NCI-H69 (cell line): ENCODE results near the gene SEZ6L.
"Not testable (repeated sequence)": the region's sequence is repeated elsewhere in the genome, so short reads cannot be mapped to it uniquely, and the experiment has no call there.

Source experiments
- DNase-seq: peaks from one replicate; lab custom pipeline; 2025; lab: John Stamatoyannopoulos, UW

Gene SEZ6L

GRCh38 chr22:26383968-26384556 lies 214.8 kb downstream of the SEZ6L start:
- DNase-seq: no peak

DNA sequence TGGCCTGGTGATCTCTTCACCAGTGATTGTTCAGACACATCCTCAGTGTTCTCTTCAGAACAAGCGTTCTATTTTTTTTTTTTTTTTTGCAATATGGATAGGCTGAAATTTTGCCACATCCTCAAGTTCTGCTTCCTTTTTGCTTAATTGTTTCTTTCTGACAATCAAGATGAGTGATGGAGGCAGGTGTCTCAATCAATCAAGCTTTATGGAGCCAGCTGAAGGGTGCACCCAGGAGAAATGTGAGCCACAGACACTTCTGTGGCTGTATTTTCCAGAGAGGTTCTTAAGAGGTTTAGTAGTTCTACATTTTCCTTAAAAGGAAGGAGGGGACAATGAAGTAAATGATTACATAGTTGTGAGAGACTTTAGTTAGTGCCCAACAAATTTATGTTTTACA lies 215.9 kb downstream of the SEZ6L start:
- peak; percentile 72 for DNase-seq

- DNase-seq: no peak
Observed at GRCh38 chr22:26389125-26389524, 219.9 kb downstream of the SEZ6L start.

DNA sequence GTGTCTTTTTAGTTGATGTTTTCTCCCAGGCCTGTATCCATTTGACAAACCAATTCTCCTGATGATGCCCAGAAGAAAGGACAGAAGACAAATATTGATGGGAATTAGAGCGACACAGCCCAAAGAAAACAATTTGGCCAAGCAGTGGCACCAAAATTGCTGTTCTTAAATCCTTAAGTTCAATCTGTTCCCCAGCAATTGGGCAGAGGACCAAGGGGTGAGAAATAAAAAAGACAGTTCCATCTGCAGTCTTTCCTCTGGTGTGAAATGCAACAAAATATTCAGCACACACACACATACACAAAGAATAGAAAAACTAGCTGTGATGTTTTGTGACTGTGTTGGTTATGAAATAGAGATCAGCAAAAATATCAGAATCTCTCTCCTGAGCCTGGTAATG lies 221.8 kb downstream of the SEZ6L start:
- no peak for DNase-seq

- no peak for DNase-seq
Observed at GRCh38 chr22:26391623-26392022, 222.4 kb downstream of the SEZ6L start.

DNA sequence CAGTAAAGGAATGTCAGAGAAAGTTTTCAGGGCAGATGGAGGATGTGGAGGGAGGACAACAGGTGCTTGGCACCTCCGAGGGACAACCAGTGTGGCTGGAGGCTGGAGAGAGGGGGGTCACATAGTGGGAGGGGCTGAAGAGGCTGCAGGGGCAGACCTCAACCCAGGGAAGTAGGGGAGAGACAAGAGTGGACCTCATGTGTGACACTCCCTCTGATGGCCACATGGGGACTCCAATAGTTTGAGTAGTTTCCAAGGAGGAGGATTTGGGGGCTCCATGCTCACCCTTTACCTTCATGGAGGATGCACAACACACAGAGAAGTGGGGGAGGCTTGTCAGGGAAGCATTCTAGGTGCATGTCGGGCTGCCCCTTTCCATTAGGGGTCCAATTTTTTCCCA lies 224.7 kb downstream of the SEZ6L start:
- no peak for DNase-seq

DNA sequence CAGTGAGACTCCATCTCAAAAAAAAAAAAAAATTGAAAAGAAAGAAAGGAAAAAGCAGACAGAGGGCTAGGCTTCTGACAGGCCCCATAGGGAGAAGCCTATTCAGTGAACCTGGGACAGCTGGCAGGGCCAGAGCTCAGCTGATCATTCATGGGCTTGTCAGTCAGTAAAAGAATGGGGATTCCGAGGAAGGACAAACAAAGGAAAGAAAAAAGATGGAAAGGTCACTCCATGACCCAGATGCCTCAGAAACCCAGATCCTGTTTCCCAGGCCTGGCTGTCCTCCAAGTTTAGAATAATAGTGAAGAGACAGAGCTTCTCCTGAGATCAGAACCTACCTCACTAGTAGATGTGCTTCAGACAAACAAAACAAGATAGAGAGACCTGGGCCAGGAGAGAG lies 225.5 kb downstream of the SEZ6L start:
- peak; percentile 95 for DNase-seq

DNA sequence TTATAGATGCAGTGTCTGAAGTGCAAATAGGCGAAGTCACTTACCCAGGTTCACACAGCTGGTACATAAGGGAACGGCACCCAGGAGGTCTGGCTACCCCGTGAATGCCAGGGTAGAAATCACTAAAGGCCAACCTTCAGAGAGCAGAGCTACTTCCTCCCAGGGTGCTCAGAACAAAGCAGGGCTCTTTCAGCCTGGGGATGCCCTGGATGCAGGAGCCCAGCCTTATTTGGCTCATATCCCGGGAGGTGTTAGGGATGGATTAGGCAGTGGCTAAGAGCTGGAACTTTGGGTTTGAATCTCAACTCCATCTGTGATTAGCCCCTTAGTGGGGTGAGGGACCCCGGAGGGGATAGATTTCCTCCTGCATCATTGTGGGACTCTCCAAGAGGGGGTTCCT lies 226.7 kb downstream of the SEZ6L start:
- DNase-seq: peak; percentile 91

- peak; percentile 71 for DNase-seq
Observed at GRCh38 chr22:26398741-26399153, 229.5 kb downstream of the SEZ6L start.

GRCh38 chr22:26399289-26399688 lies 230.0 kb downstream of the SEZ6L start:
- DNase-seq: no peak

DNA sequence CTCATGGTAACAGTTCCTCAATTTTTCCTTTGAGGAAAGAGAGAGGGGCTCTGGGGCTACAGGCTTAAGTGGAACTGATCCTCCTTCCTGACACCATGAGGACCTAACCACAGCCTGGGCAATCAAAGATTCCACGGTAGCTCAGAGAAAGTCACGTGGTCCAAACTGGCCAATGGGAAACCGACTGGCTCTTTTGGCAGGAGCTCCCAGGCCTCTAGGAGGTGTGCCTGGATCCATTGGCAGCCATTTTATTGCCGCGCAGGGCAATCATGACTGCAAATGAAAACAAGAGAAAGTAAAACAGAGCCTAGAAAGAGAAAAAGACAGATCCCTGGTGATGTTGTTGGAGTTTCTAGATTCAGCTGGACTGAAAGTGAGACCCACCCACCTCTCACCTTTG lies 232.5 kb downstream of the SEZ6L start:
- peak; percentile 9 for DNase-seq

GRCh38 chr22:26404851-26405421 lies 235.7 kb downstream of the SEZ6L start:
- no peak for DNase-seq

DNA sequence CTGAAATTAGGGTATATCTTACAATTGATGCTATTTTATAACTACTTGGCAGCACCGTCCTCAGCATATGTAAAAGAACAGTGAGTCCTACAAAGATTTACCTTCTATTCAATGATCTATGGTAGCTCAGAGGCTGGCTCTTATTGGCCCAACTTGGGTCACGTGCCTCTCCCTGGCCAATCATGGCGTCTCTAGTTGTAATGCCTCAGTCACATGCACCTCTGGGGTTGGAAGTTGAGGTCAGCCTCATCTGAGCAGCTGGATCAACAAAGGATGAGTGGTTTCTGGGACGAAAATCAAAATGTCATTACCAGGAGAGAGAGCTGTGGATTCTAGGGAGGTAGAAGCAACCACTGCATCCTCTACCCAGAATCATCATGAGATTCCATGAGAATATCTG lies 236.9 kb downstream of the SEZ6L start:
- DNase-seq: peak; percentile 32

- DNase-seq: not testable (repeated sequence)
Observed at GRCh38 chr22:26408562-26409220, 239.4 kb downstream of the SEZ6L start.

DNA sequence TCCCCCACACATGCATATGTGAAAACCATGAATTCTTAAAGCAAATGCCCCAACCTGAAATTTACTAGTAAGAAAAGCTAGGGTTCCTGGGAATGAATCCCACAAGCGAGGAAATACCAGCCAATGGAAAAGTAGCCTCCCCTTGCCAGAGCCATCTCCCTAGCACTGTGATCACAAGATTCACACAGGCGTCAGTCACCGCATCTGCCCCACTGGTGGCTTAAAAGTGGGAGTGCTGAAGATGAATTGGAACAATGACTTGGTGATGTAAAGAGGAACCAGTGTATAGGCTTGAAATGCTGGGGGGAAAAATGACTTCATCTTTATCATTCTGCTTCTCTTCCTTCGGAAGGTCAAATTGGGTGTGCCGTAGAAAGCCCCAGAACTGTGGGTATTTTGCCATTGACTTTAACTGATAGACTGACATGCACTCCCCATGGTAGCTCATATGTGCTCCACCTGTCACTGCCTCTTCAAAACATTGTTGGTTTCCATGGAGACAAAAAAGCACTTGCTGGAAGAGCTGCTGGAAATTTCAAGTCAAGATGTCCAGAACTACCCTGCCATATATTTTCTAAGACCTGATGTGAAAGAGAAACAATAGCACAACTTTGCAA lies 240.6 kb downstream of the SEZ6L start:
- no peak for DNase-seq

DNA sequence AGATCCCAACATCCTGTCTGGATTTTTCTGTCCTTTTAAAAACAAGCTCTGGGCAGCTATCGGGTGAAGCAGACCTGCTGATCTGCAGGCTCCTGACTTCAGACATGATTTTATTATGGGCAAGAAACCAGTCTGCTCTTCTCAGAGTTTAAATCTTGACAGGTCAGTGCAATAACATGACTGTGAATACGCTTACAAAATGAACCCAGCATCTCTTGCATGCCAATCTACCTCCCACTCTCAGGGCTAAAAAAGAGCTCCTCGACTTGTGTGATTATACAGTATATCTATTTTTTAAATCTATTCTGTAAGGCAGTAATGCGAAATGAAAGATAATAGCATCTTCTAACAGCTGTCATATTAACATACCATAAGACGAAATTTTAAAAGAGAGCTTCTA lies 241.1 kb downstream of the SEZ6L start:
- no peak for DNase-seq

GRCh38 chr22:26414347-26414746 lies 245.1 kb downstream of the SEZ6L start:
- DNase-seq: no peak

- no peak for DNase-seq
Observed at GRCh38 chr22:26416256-26416655, 247.0 kb downstream of the SEZ6L start.

DNA sequence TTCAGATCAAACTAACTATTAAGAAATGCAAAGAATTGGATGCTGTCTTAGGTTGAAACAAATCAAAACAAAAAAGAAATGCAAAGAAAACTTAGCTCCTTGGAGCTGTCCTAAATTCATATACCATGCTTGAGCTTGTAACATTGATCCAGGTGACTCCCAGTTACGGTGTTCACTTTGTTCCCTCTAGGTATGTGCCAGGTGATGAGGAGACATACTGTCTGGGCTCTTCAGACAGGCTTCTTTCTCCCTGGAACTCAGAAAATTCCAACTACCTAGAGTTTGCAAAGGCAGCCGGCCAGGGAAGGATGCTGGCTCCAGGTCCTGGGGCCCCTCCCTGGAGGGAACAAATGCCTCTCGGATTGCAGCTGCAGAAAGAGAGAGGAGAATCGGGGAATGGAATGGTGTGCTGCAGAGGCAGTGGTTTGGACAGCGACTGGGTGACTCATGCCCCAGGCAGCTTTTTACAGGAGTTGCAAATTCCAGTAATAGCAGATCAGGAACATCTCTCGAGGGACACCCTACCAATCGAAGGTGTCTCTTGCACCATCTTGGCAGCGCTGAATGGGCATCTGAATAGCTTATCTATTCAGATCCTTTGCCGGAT lies 247.5 kb downstream of the SEZ6L start:
- DNase-seq: no peak

- no peak for DNase-seq
Observed at GRCh38 chr22:26417406-26417805, 248.1 kb downstream of the SEZ6L start.

DNA sequence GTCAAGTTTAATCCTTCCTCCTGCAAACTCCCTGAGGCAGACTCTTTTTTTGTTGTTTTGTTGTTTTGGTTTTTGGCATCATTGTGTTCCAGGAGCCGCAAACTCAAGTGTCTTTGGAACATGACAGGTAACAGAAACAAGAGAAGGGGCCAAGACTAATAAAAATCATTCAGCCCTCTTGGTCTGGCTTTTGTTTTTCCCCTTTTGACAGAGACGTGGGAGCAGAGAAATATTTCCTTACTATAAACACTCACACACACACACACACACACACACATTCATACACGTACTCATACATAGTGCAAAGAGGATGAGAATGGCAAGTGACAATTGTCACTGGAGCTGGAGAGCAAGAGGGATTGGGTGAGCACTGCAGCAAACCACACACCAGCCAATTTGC lies 249.4 kb downstream of the SEZ6L start:
- DNase-seq: no peak

GRCh38 chr22:26426924-26427323 lies 257.7 kb downstream of the SEZ6L start:
- no peak for DNase-seq
